ENCODE measurements around the gene C1orf35.

The C1orf35 gene

GRCh38 chr1:228102791-228103620 lies at the start of gene C1orf35:
C1orf35 (minus strand) TSS chr1:228103325; CDS start chr1:228103227, 98 bp downstream.
- H3K4me1 ChIP-seq (ENCODE audit: control insufficient read depth, insufficient read depth, low read length) = no peaks in the 10 kb centered on the region
- peaks cover 32% of the 10 kb centered on the region for H3K36me3 ChIP-seq (ENCODE audit: control insufficient read depth, insufficient read depth, low read length)
- H3K27ac ChIP-seq (ENCODE audit: low read length) = no peak within 1 kb of the TSS
- H3K9me3 ChIP-seq (ENCODE audit: control insufficient read depth, insufficient read depth, low read length) = no peaks in the 10 kb centered on the region
- no CpG with 5 or more reads among the region's 104 CpGs for WGBS (ENCODE audit: insufficient coverage, insufficient read length)
- H3K27me3 ChIP-seq (ENCODE audit: control insufficient read depth, insufficient read depth, low read length) = no peaks in the 10 kb centered on the region
- DNase-seq (ENCODE audit: low read depth, low spot score) = peak; percentile 90
- H3K4me3 ChIP-seq (ENCODE audit: low read length) = peak within 1 kb of the TSS; percentile 98

DNA sequence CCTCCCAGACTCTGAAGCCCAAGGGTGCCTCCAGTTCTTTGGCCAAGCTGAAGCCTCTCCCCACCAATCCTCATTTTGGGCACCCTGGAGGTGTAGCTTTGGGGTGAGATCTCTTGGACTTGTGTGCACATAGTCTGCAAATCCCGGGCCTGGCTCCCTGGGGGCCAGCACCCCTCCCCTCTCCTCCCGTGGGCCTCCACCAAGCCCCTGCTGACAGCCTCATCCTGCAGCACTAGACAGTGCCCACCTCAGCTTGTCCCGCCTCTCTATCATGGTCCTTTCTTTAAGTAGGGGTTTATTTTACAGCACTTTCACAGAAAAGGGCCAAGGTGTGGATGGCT lies 49.8 kb upstream of the C1orf35 start:
- Histone ChIP-seq H3K27me3 (ENCODE audit: control insufficient read depth, insufficient read depth, low read length) (peaks cover 1% of the 10 kb centered on the region; the same call in 1 of the 2 replicates), H3K4me1 (ENCODE audit: control insufficient read depth, insufficient read depth, low read length) (peaks cover 7% of the 10 kb centered on the region), H3K27ac (ENCODE audit: low read length) (no peak overlapping the region), H3K9me3 (ENCODE audit: control insufficient read depth, insufficient read depth, low read length) (no peaks in the 10 kb centered on the region), H3K36me3 (ENCODE audit: control insufficient read depth, insufficient read depth, low read length) (no peaks in the 10 kb centered on the region), H3K4me3 (ENCODE audit: low read length) (no peak overlapping the region)
- WGBS (ENCODE audit: insufficient coverage, insufficient read length) = no CpG with 5 or more reads among the region's 3 CpGs
- DNase-seq (ENCODE audit: low read depth, low spot score) = no peak

- no peak overlapping the region for H3K27ac ChIP-seq (ENCODE audit: low read length)
- H3K36me3 ChIP-seq (ENCODE audit: control insufficient read depth, insufficient read depth, low read length) = no peaks in the 10 kb centered on the region
- WGBS (ENCODE audit: insufficient coverage, insufficient read length) = no CpG with 5 or more reads among the region's 19 CpGs
- no peaks in the 10 kb centered on the region for H3K9me3 ChIP-seq (ENCODE audit: control insufficient read depth, insufficient read depth, low read length)
- peaks cover 7% of the 10 kb centered on the region for H3K4me1 ChIP-seq (ENCODE audit: control insufficient read depth, insufficient read depth, low read length)
- DNase-seq (ENCODE audit: low read depth, low spot score) = no peak
- H3K4me3 ChIP-seq (ENCODE audit: low read length) = no peak overlapping the region
- no peaks in the 10 kb centered on the region for H3K27me3 ChIP-seq (ENCODE audit: control insufficient read depth, insufficient read depth, low read length)
Observed at GRCh38 chr1:228152097-228152917, 49.2 kb upstream of the C1orf35 start.

DNA sequence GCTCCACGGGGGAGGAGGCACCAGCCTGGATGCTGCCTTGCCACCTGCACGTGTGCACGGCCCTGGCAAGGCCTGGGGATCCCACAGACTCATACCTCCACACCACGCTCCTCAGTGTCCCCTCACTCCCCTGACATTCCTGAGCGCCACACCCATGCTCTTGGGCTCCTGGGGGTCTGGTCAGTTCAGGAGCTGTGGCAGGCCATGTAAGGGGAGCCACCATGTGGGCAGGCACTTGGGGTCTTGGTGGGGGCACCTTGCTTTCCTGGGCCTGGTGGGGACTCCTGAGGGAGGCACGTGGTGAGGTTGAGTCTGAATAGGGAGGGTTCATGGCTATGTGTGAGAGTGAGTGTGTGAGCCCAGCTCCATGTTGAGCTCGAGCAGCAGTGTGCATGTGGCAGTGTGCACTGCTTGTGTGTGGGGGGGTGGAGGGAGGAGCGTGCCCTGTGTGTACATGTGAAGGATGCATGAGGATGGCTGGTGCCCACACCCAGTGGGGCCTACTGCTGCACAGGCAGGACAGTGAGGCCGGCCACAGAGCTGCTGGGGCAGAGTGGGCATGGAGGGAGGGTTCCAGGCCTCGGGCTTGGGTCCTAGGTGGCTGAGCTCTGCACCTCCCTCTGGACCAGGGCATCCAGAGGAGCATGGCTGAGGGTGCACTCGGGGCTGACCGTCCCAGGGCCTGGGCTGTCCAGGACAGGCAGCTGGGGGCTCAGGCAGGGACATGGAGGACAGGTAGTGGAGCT lies 48.2 kb upstream of the C1orf35 start:
- no peak overlapping the region for H3K4me3 ChIP-seq (ENCODE audit: low read length)
- 0 out of 2 replicates have a peak, but pooled peaks cover 5% of the 10 kb centered on the region for H3K36me3 ChIP-seq (ENCODE audit: control insufficient read depth, insufficient read depth, low read length)
- H3K27ac ChIP-seq (ENCODE audit: low read length) = no peak overlapping the region
- WGBS (ENCODE audit: insufficient coverage, insufficient read length) = no CpG with 5 or more reads among the region's 12 CpGs
- DNase-seq (ENCODE audit: low read depth, low spot score) = no peak
- H3K9me3 ChIP-seq (ENCODE audit: control insufficient read depth, insufficient read depth, low read length) = no peaks in the 10 kb centered on the region
- H3K4me1 ChIP-seq (ENCODE audit: control insufficient read depth, insufficient read depth, low read length) = peaks cover 7% of the 10 kb centered on the region
- no peaks in the 10 kb centered on the region for H3K27me3 ChIP-seq (ENCODE audit: control insufficient read depth, insufficient read depth, low read length)

DNA sequence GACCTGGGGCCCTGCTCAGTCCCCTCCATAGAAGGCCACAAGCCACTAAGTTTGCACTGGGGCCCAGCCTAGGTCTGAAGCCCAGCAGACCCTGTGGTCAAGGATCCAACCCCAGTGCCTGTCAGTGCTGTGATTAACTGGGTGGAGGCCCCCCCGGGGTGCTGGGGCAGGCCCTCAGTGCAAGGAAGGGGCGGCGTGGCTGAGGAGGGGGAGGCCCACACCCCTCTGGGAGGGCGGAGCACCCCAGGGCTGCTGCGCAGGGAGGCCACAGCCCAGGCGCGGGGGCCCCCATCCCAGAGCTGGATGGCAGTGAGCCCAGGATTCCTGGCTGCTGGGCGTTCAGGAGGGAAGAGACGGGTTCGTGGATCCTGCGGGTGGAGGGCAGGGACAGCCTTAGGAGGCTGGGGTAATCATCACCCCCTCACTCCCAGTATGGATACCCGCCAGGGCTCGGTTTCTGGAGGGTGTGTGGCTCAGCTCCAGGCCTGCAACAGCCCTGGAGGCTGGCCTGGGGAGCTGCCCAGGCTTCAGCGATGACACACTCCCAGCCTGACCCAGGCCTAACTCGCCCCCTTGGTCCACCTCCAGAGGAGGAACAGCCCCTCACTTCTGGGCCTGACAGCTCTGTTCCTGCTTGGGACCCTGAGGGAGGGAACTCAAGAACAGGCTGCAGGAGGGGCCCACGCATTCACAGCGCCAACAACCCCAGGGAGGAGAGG lies 47.5 kb upstream of the C1orf35 start:
- WGBS (ENCODE audit: insufficient coverage, insufficient read length) = no CpG with 5 or more reads among the region's 17 CpGs
- Histone ChIP-seq H3K27me3 (ENCODE audit: control insufficient read depth, insufficient read depth, low read length) (no peaks in the 10 kb centered on the region), H3K27ac (ENCODE audit: low read length) (no peak overlapping the region), H3K9me3 (ENCODE audit: control insufficient read depth, insufficient read depth, low read length) (no peaks in the 10 kb centered on the region), H3K4me1 (ENCODE audit: control insufficient read depth, insufficient read depth, low read length) (peaks cover 7% of the 10 kb centered on the region), H3K4me3 (ENCODE audit: low read length) (no peak overlapping the region), H3K36me3 (ENCODE audit: control insufficient read depth, insufficient read depth, low read length) (0 out of 2 replicates have a peak, but pooled peaks cover 5% of the 10 kb centered on the region)
- DNase-seq (ENCODE audit: low read depth, low spot score) = no peak

GRCh38 chr1:228150120-228150460 lies 47.0 kb upstream of the C1orf35 start:
- H3K36me3 ChIP-seq (ENCODE audit: control insufficient read depth, insufficient read depth, low read length) = 0 out of 2 replicates have a peak, but pooled peaks cover 5% of the 10 kb centered on the region
- peaks cover 7% of the 10 kb centered on the region for H3K4me1 ChIP-seq (ENCODE audit: control insufficient read depth, insufficient read depth, low read length)
- DNase-seq (ENCODE audit: low read depth, low spot score) = no peak
- H3K4me3 ChIP-seq (ENCODE audit: low read length) = no peak overlapping the region
- H3K9me3 ChIP-seq (ENCODE audit: control insufficient read depth, insufficient read depth, low read length) = no peaks in the 10 kb centered on the region
- no peak overlapping the region for H3K27ac ChIP-seq (ENCODE audit: low read length)
- H3K27me3 ChIP-seq (ENCODE audit: control insufficient read depth, insufficient read depth, low read length) = no peaks in the 10 kb centered on the region
- WGBS (ENCODE audit: insufficient coverage, insufficient read length) = no CpG with 5 or more reads among the region's 7 CpGs

- no peak within 1 kb of the TSS for H3K4me3 ChIP-seq (ENCODE audit: low read length)
- H3K27me3 ChIP-seq (ENCODE audit: control insufficient read depth, insufficient read depth, low read length) = no peaks in the 10 kb centered on the region
- no peaks in the 10 kb centered on the region for H3K9me3 ChIP-seq (ENCODE audit: control insufficient read depth, insufficient read depth, low read length)
- H3K27ac ChIP-seq (ENCODE audit: low read length) = no peak within 1 kb of the TSS
- 0 out of 2 replicates have a peak, but pooled peaks cover 5% of the 10 kb centered on the region for H3K36me3 ChIP-seq (ENCODE audit: control insufficient read depth, insufficient read depth, low read length)
- WGBS (ENCODE audit: insufficient coverage, insufficient read length) = no CpG with 5 or more reads among the region's 17 CpGs
- H3K4me1 ChIP-seq (ENCODE audit: control insufficient read depth, insufficient read depth, low read length) = peaks cover 7% of the 10 kb centered on the region
- no peak for DNase-seq (ENCODE audit: low read depth, low spot score)
Observed at GRCh38 chr1:228149406-228150119, 46.4 kb upstream of the C1orf35 start, which contains the start of gene GJC2. GJC2 (plus strand) TSS chr1:228149930; CDS start chr1:228157759, 7,829 bp downstream.

- no peaks in the 10 kb centered on the region for H3K27me3 ChIP-seq (ENCODE audit: control insufficient read depth, insufficient read depth, low read length)
- H3K4me1 ChIP-seq (ENCODE audit: control insufficient read depth, insufficient read depth, low read length) = peaks cover 7% of the 10 kb centered on the region
- DNase-seq (ENCODE audit: low read depth, low spot score) = no peak
- H3K27ac ChIP-seq (ENCODE audit: low read length) = no peak overlapping the region
- 0 out of 2 replicates have a peak, but pooled peaks cover 5% of the 10 kb centered on the region for H3K36me3 ChIP-seq (ENCODE audit: control insufficient read depth, insufficient read depth, low read length)
- no CpG with 5 or more reads among the region's 8 CpGs for WGBS (ENCODE audit: insufficient coverage, insufficient read length)
- H3K9me3 ChIP-seq (ENCODE audit: control insufficient read depth, insufficient read depth, low read length) = no peaks in the 10 kb centered on the region
- H3K4me3 ChIP-seq (ENCODE audit: low read length) = no peak overlapping the region
Observed at GRCh38 chr1:228148935-228149405, 45.8 kb upstream of the C1orf35 start.

DNA sequence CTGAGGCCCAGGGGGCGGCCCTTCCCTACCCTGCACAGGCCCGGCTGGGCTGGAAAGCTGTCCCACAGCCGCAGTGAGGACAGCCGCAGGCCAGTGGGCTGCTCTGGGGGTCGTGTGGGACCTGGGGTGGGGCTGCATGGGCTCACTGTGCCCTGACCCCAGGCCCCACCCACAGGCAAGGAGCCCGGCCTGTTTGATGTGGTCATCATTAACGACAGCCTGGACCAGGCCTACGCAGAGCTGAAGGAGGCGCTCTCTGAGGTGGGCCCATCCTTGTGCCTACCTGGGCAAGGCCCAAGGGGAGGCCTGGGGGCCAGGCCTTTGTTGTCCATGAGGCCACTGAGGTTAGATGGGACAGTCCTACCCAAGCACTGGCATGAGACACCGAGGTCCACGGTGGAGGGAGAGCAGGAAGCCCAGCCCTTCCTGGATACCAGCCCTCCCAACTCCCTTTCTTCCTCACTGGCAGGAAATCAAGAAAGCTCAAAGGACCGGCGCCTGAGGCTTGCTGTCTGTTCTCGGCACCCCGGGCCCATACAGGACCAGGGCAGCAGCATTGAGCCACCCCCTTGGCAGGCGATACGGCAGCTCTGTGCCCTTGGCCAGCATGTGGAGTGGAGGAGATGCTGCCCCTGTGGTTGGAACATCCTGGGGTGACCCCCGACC lies 45.2 kb upstream of the C1orf35 start:
- WGBS (ENCODE audit: insufficient coverage, insufficient read length) = no CpG with 5 or more reads among the region's 18 CpGs
- Histone ChIP-seq H3K4me1 (ENCODE audit: control insufficient read depth, insufficient read depth, low read length) (peaks cover 7% of the 10 kb centered on the region), H3K4me3 (ENCODE audit: low read length) (no peak overlapping the region), H3K27ac (ENCODE audit: low read length) (no peak overlapping the region), H3K27me3 (ENCODE audit: control insufficient read depth, insufficient read depth, low read length) (no peaks in the 10 kb centered on the region), H3K9me3 (ENCODE audit: control insufficient read depth, insufficient read depth, low read length) (no peaks in the 10 kb centered on the region), H3K36me3 (ENCODE audit: control insufficient read depth, insufficient read depth, low read length) (0 out of 2 replicates have a peak, but pooled peaks cover 5% of the 10 kb centered on the region)
- DNase-seq (ENCODE audit: low read depth, low spot score) = no peak

Data from iPS DF 6.9 (cell line).